H9 (cell line): ENCODE measurements around the gene BCL2L14. TPM values are rescaled to one million over a fixed set of nuclear protein-coding genes. Genes with fewer than 3 reads are reported as not detected.
A peak's percentile ranks its signal among the peaks of the same experiment; 100 is the strongest.

Experiments used
- DNase-seq: peaks from one replicate; pipeline ENCODE4 v3.0.0-alpha.2; 2017
- H2AFZ ChIP-seq: one replicate; pipeline ENCODE4 v1.6.1; 2013; ENCODE audit warnings: mild to moderate bottlenecking, low read length, control low read depth, moderate library complexity
- H2AK5ac ChIP-seq: 2 replicates; pipeline ENCODE4 v1.6.1; 2013; ENCODE audit warnings: low read length, control low read depth, mixed read lengths; ENCODE audit not compliant: insufficient read length
- H2BK120ac ChIP-seq: one replicate; pipeline ENCODE4 v1.6.1; 2013; ENCODE audit warnings: low read depth, mild to moderate bottlenecking, low read length, control low read depth, inconsistent platforms; ENCODE audit not compliant: poor library complexity, severe bottlenecking
- H2BK12ac ChIP-seq: 2 replicates; pipeline ENCODE4 v1.6.1; 2013; ENCODE audit warnings: low read length, control low read depth, mixed read lengths, low read depth; ENCODE audit not compliant: insufficient read length
- H2BK15ac ChIP-seq: 2 replicates; pipeline ENCODE4 v1.6.1; 2013; ENCODE audit warnings: low read depth, low read length, control low read depth
- H2BK20ac ChIP-seq: one replicate; pipeline ENCODE4 v1.6.1; 2013; ENCODE audit warnings: low read depth, mild to moderate bottlenecking, low read length, control low read depth, inconsistent platforms; ENCODE audit not compliant: poor library complexity, severe bottlenecking
- H2BK5ac ChIP-seq: 2 replicates; pipeline ENCODE4 v1.6.1; 2013; ENCODE audit warnings: low read length, control low read depth, mixed read lengths; ENCODE audit not compliant: insufficient read length
- H3K14ac ChIP-seq: 2 replicates; pipeline ENCODE4 v1.6.1; 2013; ENCODE audit warnings: low read length, control low read depth; ENCODE audit not compliant: insufficient read depth
- H3K18ac ChIP-seq: 2 replicates; pipeline ENCODE4 v1.6.1; 2013; ENCODE audit warnings: low read depth, mild to moderate bottlenecking, mixed read lengths, low read length, control low read depth; ENCODE audit not compliant: insufficient read length
- H3K23ac ChIP-seq: 2 replicates; pipeline ENCODE4 v1.6.1; 2013; ENCODE audit warnings: low read length, control low read depth, mixed read lengths, low read depth; ENCODE audit not compliant: insufficient read length
- H3K23me2 ChIP-seq: 2 replicates; pipeline ENCODE4 v1.6.1; 2013; ENCODE audit warnings: low read depth, mild to moderate bottlenecking, mixed read lengths, low read length, control low read depth; ENCODE audit not compliant: insufficient read length, poor library complexity, severe bottlenecking
- H3K27ac ChIP-seq: 2 replicates; pipeline ENCODE4 v1.5.1; 2013; ENCODE audit warnings: low read length, control low read depth, mixed read lengths, low read depth; ENCODE audit not compliant: insufficient read length
- H3K27me3 ChIP-seq: 2 replicates; pipeline ENCODE4 v1.6.1; 2013; ENCODE audit warnings: low read length, control low read depth, inconsistent platforms; ENCODE audit not compliant: insufficient read depth
- H3K4ac ChIP-seq: 2 replicates; pipeline ENCODE4 v1.6.1; 2013; ENCODE audit warnings: low read depth, mild to moderate bottlenecking, control low read depth, inconsistent platforms, low read length, moderate library complexity
- H3K4me1 ChIP-seq: 2 replicates; pipeline ENCODE4 v1.6.1; 2013; ENCODE audit warnings: low read length, control low read depth, inconsistent platforms; ENCODE audit not compliant: insufficient read depth
- H3K4me2 ChIP-seq: 2 replicates; pipeline ENCODE4 v1.6.1; 2013; ENCODE audit warnings: low read length, control low read depth, mixed read lengths; ENCODE audit not compliant: insufficient read length, insufficient read depth
- H3K56ac ChIP-seq: 2 replicates; pipeline ENCODE4 v1.6.1; 2013; ENCODE audit warnings: low read depth, mild to moderate bottlenecking, mixed read lengths, low read length, control low read depth; ENCODE audit not compliant: insufficient read length
- H3K79me1 ChIP-seq: 2 replicates; pipeline ENCODE4 v1.6.1; 2013; ENCODE audit warnings: low read depth, mild to moderate bottlenecking, moderate library complexity, low read length, control low read depth, inconsistent platforms; ENCODE audit not compliant: insufficient read depth, poor library complexity, severe bottlenecking
- H3K79me2 ChIP-seq: 2 replicates; pipeline ENCODE4 v1.6.1; 2013; ENCODE audit warnings: low read length, control low read depth, inconsistent platforms; ENCODE audit not compliant: insufficient read depth
- H3K9ac ChIP-seq: 2 replicates; pipeline ENCODE4 v1.6.1; 2013; ENCODE audit warnings: low read length, control low read depth, mixed read lengths; ENCODE audit not compliant: insufficient read length; ENCODE audit errors: extremely low read depth
- H3K9me3 ChIP-seq: one replicate; pipeline ENCODE4 v1.6.1; 2013; ENCODE audit warnings: low read depth, low read length, inconsistent platforms; ENCODE audit not compliant: control insufficient read depth
- H3T11ph ChIP-seq: one replicate; pipeline ENCODE4 v1.6.1; 2013; ENCODE audit warnings: mild to moderate bottlenecking, low read length, control low read depth, inconsistent platforms
- H4K20me1 ChIP-seq: one replicate; pipeline ENCODE4 v1.6.1; 2013; ENCODE audit not compliant: control insufficient read depth, insufficient read length, insufficient read depth
- H4K5ac ChIP-seq: 2 replicates; pipeline ENCODE4 v1.6.1; 2013; ENCODE audit warnings: low read depth, mild to moderate bottlenecking, mixed read lengths, low read length, control low read depth; ENCODE audit not compliant: insufficient read length
- H4K8ac ChIP-seq: replicated peaks from 2 replicates; pipeline ENCODE4 v1.6.1; 2013; ENCODE audit warnings: low read length, control low read depth, mixed read lengths, low read depth; ENCODE audit not compliant: insufficient read length
- H4K91ac ChIP-seq: 2 replicates; pipeline ENCODE4 v1.6.1; 2013; ENCODE audit warnings: low read depth, mild to moderate bottlenecking, moderate library complexity, mixed read lengths, low read length, control low read depth; ENCODE audit not compliant: insufficient read length
- H3K27ac Mint-ChIP-seq, 3 experiments: 2 replicates in 2 of 3; 3 replicates in 1 of 3; pipeline ENCODE4 v1.8.0; 2020 to 2021; ENCODE audit warnings: mixed read lengths in 3 of 3, mild to moderate bottlenecking in 1 of 3, moderate library complexity in 1 of 3
- H3K27me3 Mint-ChIP-seq: 2 replicates; pipeline ENCODE4 v1.8.0; 2021; ENCODE audit warnings: low read depth, mild to moderate bottlenecking, moderate library complexity, mixed read lengths
- H3K36me3 Mint-ChIP-seq, 3 experiments: 2 replicates in 2 of 3; 3 replicates in 1 of 3; pipeline ENCODE4 v1.8.0; 2020 to 2021; ENCODE audit warnings: low read depth in 3 of 3, mixed read lengths in 3 of 3; ENCODE audit not compliant: insufficient read depth in 1 of 3
- H3K4me1 Mint-ChIP-seq, 2 experiments: 2 replicates each; pipeline ENCODE4 v1.8.0; 2020; ENCODE audit warnings: mixed read lengths in 2 of 2
- H3K4me3 Mint-ChIP-seq, 2 experiments: 2 replicates in 1 of 2; 3 replicates in 1 of 2; pipeline ENCODE4 v1.8.0; 2020 to 2021; ENCODE audit warnings: mild to moderate bottlenecking in 2 of 2, mixed read lengths in 2 of 2, moderate library complexity in 1 of 2
- H3K9me3 Mint-ChIP-seq, 2 experiments: 2 replicates in 1 of 2; 3 replicates in 1 of 2; pipeline ENCODE4 v1.8.0; 2020; ENCODE audit warnings: mild to moderate bottlenecking in 2 of 2, mixed read lengths in 2 of 2, moderate library complexity in 1 of 2
- WGBS: extraction: QIAGEN DNeasy Blood & Tissue Kit; methylation state at CpG from one replicate; pipeline ENCODE4 v1.1.7; 2013; ENCODE audit warnings: missing lambda C conversion rate, low lambda C conversion rate, mixed read lengths; ENCODE audit not compliant: insufficient read length; ENCODE audit errors: extremely low coverage; 5-methylcytosine and 5-hydroxymethylcytosine counted together
- total RNA-seq: library from RNA; stranded (reverse); gene quantifications from 2 replicates; pipeline ENCODE4 v1.2.1, GENCODE V29; 2021
- TF ChIP-seq, protein P1 (sequence below): fragments of 200-600 bp; sonication (generic); conservative IDR thresholded peaks from 3 replicates; pipeline ENCODE4 v1.8.0; 2021; ENCODE audit warnings: antibody characterized with exemption, mild to moderate bottlenecking

Gene BCL2L14
- total RNA-seq, 1 experiment from 2014 or later = 0.28 TPM

GRCh38 chr12:12056951-12057350 lies 13.8 kb upstream of the BCL2L14 start:
- WGBS = no CpG with 5 or more reads among the region's 4 CpGs
- H3K27me3 Mint-ChIP-seq = no peaks in the 10 kb centered on the region; the same call in none of the 2 replicates
- Histone ChIP-seq H2BK12ac (no peak overlapping the region), H3K9ac (no peak overlapping the region), H4K91ac (no peak overlapping the region), H3K27ac (no peak overlapping the region), H4K20me1 (no peaks in the 10 kb centered on the region), H2BK120ac (no peak overlapping the region), H3K27me3 (no peaks in the 10 kb centered on the region), H2AFZ (no peak overlapping the region), H3K23ac (no peak overlapping the region), H3K79me2 (no peaks in the 10 kb centered on the region), H2BK5ac (no peak overlapping the region), H3K23me2 (no peaks in the 10 kb centered on the region), H4K8ac (no peak overlapping the region), H3K4ac (no peak overlapping the region), H3T11ph (no peak overlapping the region), H3K4me1 (no peaks in the 10 kb centered on the region), H2AK5ac (no peak overlapping the region), H4K5ac (no peak overlapping the region), H3K4me2 (no peak overlapping the region), H3K18ac (no peak overlapping the region), H2BK20ac (no peak overlapping the region), H3K9me3 (no peaks in the 10 kb centered on the region), H3K14ac (no peak overlapping the region), H2BK15ac (no peak overlapping the region), H3K56ac (no peak overlapping the region), H3K79me1 (no peaks in the 10 kb centered on the region)
- peak overlapping the region; percentile 7 to 93 (median 89); a peak in 6 of 7 replicates for H3K27ac Mint-ChIP-seq
- TF ChIP-seq, protein P1, sequence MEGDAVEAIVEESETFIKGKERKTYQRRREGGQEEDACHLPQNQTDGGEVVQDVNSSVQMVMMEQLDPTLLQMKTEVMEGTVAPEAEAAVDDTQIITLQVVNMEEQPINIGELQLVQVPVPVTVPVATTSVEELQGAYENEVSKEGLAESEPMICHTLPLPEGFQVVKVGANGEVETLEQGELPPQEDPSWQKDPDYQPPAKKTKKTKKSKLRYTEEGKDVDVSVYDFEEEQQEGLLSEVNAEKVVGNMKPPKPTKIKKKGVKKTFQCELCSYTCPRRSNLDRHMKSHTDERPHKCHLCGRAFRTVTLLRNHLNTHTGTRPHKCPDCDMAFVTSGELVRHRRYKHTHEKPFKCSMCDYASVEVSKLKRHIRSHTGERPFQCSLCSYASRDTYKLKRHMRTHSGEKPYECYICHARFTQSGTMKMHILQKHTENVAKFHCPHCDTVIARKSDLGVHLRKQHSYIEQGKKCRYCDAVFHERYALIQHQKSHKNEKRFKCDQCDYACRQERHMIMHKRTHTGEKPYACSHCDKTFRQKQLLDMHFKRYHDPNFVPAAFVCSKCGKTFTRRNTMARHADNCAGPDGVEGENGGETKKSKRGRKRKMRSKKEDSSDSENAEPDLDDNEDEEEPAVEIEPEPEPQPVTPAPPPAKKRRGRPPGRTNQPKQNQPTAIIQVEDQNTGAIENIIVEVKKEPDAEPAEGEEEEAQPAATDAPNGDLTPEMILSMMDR = no peak
- DNase-seq = no peak
- H3K4me1 Mint-ChIP-seq = peaks cover 49 to 54% of the 10 kb centered on the region in 2 experiments
- no peaks in the 10 kb centered on the region; a peak in 1 of 5 replicates for H3K9me3 Mint-ChIP-seq
- no peak overlapping the region for H3K4me3 Mint-ChIP-seq
- peaks cover 0 to 7% (median 0%) of the 10 kb centered on the region in 3 experiments; a peak in 1 of 7 replicates for H3K36me3 Mint-ChIP-seq
